HG02970 (cell line): Measurements from ENCODE around the gene STIM2.
"Not testable (repeated sequence)": the region's sequence is repeated elsewhere in the genome, so short reads cannot be mapped to it uniquely, and the experiment has no call there.

Experiments
- ATAC-seq: cut with Tn5 transposase; IDR thresholded peaks from one replicate; pipeline ENCODE4 v1.9.1; 2021; ENCODE audit warnings: mild to moderate bottlenecking, moderate library complexity, moderate number of reproducible peaks; ENCODE audit not compliant: unreplicated experiment, low FRiP score

STIM2 gene

GRCh38 chr4:27020603-27021002, 160.0 kb downstream of the STIM2 start:
- ATAC-seq, result no peak

DNA sequence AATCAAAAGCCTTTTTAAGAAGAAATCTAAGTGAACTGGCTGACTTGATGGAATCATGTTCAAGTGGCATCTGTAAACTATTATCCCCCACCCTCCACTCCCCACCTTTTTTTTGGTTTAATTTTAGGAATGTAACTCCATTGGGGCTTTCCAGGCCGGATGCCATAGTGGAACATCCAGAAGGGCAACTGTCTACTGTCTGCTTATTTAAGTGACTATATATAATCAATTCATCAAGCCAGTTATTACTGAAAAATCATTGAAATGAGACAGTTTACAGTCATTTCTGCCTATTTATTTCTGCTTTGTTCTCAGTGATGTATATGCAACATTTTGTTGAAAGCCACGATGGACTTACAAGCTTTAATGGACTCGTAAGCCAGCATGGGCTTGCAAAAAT, 162.3 kb downstream of the STIM2 start:
- no peak for ATAC-seq

DNA sequence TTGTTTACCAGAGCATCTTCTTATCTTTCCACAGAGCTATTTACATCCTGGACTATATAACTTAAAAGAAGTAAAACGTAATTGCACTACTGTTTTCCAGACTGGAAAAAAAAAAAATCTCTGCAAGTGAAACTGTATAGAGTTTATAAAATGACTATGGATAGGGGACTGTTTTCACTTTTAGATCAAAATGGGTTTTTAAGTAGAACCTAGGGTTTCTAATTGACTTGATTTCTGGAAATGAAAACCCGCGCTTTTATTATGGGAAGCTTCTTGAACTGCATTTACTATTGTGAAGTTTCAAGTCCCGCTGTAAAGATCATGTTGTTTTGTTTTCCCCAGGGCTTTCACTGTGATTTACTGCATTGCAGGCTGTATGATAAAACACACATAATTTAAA, 162.7 kb downstream of the STIM2 start:
- no peak for ATAC-seq

GRCh38 chr4:27024805-27025204, 164.2 kb downstream of the STIM2 start:
- no peak for ATAC-seq

DNA sequence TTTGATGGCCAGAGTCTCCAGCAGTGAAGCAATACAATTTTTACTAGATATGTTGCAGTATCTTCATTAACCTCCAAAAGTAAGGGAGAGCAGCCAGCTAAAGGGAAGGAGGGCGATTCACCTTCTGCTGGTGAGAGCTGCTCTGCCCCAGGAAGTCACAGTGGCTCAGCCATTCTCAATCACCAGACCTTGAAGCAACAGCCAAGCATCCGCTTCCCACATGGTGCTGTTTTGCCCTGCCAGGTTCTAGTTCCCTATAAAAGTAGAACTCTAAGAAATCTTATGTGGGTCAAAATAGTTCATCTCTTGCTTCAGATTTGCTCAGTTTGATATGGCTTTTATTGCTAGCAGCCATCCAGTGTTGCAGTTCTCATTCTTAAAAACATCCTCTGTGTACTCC, 166.8 kb downstream of the STIM2 start:
- ATAC-seq, result no peak

- ATAC-seq, result not testable (repeated sequence)
These were observed 174.5 kb downstream of the STIM2 start for GRCh38 chr4:27035127-27035526.

GRCh38 chr4:27040356-27040755, 179.7 kb downstream of the STIM2 start:
- ATAC-seq, result no peak

GRCh38 chr4:27042411-27042810, 181.8 kb downstream of the STIM2 start:
- no peak for ATAC-seq

GRCh38 chr4:27043200-27043599, 182.6 kb downstream of the STIM2 start:
- ATAC-seq, result no peak

DNA sequence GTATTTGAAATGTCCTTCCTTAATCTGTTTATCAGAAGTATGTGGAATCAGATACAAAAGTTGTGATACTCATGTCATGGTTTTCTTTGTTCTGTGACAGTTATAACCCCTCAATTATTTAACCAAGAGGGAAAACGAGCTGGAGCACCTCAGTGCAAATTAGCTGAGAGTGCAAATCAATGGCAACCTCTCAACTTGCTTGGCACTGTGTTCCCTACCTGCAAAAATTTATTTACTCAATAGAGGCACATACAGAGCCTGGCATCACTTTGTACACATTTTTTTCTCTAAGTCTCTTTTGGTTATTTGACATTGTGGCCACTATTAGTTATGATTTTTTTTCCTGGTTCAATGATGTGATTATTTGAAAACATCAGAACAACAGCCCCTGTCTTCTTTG, 186.2 kb downstream of the STIM2 start:
- ATAC-seq, result no peak

- ATAC-seq, result no peak
These were observed 188.0 kb downstream of the STIM2 start for GRCh38 chr4:27048429-27049238.

- no peak for ATAC-seq
These were observed 188.7 kb downstream of the STIM2 start for GRCh38 chr4:27049239-27049829.

DNA sequence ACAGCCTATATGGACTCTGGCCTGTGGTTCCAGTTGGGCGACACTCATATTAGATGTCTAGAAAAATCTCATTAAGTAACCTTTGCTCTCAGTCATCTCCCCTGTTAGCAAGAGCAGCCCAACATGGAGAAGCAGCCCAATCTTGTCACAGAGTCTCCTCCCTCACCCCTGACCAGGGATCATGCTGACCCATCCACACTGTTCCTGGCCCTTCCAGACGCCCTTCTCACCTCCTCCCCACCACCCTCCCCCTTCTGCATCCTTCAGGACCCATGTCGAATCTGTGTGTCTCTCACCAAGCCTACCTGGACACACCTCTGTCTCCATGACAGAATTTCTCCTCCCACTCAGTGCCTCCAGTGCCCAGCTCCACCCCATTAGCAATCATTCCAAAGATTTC, 190.1 kb downstream of the STIM2 start:
- ATAC-seq, result no peak

DNA sequence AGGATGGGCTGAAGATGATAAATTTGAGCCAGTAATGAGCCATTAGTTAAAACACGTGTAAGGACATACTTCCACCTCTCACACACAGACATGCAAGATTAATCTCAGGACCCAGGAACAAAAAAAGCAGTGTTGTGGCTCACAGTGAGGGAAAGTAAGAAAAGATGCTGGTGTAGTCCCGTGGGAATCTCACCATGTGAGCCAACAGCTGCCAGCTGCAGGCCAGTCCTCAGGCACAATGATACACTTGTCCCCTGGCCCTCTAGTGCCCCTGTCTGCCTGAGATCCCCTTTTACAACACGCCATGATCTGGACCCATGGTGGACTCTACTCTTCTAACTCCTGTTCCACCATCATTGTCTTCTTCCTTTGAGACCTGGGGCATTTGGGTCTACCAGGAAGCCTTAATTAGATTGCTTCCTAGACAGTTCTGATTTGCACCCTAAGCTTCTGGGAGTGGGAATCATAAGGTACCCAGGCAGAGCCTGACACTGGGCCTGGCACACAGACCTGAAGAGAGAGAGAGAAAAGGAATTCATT, 194.7 kb downstream of the STIM2 start:
- no peak for ATAC-seq

DNA sequence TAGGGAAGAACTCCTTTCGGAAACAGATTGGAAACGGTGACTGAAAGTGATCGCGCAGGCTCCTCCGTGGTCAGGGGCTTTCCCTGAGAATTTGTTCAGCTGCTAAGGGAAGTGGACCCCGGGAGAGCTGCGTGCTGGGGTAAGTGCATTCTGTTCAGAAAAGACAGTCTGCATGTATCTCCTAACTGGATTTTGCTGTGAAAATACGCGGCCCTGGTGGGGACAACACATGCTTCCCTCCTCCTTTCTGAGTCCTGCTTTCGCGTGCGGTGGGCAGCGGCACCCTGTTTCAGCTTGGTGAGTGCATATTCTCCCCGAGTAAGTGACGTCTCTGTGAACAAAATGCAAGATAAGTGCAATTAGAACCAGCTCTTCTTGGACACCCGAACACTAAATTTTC, 195.6 kb downstream of the STIM2 start:
- ATAC-seq, result no peak

DNA sequence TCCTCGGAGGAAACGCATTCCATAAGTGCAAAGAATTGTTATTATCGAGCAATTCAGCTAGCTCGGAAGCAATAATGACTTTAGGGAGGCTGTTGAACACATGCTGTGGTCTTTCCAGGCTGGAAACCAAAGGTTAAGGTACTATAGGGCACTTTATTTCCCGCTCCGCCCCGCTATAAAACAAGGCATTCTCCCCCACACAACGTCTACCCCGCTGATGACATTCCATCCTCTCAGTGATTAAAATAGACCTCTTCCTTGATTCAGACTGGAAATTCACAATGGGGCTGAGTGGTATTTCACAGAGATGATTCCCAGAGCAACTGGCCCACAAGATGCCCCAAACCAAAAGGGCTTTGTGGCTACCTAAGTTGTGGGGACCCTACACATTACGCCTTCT, 196.4 kb downstream of the STIM2 start:
- no peak for ATAC-seq

DNA sequence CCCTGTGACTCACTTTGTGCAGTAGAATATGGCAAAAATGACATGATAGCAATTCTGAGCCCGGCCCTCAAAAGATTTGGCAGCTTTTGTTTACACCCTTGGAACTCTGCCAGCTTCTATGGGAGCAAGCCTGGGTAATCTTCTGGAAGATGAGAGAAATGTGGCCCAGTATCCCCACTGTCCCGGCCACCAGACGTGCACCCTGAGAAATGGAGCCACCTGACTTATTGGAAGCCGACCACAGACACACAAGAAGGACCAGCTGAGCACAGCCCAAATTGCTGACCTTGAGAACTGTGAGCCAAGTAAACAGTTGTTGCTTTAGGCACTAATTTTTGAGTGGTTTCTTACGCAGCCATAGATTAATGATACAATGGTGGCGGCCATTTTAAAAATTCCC, 197.0 kb downstream of the STIM2 start:
- ATAC-seq, result no peak

DNA sequence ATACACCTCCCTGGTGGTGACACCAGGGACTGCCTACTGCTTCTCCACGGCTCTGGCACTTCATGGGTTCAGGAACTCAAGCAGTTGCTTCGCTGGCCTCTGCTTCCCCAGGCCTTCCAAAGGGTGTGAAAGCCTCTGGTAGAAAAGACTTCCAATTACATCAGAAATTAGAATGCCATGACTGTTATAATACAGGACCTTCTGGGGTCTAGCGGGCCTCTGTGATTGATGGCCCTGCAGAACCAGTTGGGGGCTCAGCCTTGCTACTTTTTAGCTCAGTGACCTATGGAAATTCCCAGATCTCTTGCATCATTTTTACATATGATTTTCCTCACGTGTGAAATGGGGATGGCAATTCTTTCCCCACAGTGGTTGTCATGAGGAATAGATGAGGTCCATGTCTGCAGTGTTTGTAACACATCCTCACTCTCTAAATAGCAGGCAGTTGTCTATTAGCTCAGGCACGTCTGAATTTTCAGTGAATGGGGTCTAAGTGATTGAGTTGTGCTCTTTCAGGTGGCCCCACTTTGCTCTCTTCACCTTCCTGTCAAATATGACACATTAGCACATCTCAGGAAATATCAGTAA, 198.3 kb downstream of the STIM2 start:
- ATAC-seq, result no peak

DNA sequence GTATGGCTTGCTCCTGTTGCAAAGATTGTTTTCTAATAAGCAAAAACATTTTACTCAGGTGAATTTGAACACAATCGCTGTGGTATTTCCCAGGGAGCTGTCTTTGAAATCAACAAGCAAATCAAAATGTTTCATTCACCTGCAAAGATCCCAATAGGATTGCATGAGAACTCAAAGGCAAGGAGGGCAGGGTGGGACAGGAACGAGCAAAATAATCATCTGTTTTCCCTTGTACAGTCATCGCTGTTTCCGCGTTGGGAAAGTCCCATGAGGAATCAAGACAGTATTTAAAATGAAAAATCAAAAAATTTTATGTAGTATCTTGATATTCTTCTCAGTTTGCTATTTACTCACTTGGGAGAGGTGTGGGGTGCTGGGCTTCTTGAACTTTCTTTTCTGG, 198.8 kb downstream of the STIM2 start:
- ATAC-seq, result no peak

DNA sequence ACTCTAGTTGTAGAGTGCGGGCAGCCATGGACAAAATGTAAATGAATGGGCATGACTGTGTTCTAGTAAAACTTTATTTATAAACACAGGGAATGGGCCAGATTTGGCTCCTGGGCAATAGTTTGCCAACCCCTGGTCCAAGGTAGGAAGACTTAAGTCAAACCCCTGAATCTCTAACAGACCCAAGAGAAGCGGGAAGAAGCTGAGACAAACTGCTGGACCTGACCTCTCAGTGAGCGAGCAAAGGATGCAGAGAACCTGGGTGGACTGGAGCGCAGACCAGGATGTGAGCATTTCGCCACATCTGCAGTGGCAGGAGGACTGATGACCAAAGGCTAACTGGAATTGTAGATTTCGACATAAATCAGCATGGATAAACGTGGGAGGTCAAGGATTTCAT, 201.6 kb downstream of the STIM2 start:
- ATAC-seq, result no peak

DNA sequence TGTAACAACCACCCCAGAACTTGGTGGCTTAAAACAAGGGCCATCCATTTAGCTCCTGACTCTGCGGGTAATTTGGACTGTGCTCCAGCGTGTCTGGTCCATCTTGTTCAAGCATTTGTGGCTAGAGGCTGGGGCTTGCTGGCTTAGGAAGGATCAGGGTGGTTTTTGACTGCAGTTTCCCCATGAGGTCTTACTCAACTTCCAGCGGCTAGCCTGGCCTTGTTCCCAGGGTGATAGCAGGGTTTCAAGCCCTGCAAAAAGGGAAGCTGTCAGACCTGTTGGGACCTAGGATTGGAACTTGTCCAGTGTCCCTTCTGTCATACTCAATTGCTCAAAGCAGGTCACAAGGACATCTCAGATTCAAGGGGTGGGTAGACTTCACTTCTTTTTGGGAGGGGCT, 205.9 kb downstream of the STIM2 start:
- no peak for ATAC-seq
